Measurements from ENCODE around the gene RPP21.

RPP21 gene

DNA sequence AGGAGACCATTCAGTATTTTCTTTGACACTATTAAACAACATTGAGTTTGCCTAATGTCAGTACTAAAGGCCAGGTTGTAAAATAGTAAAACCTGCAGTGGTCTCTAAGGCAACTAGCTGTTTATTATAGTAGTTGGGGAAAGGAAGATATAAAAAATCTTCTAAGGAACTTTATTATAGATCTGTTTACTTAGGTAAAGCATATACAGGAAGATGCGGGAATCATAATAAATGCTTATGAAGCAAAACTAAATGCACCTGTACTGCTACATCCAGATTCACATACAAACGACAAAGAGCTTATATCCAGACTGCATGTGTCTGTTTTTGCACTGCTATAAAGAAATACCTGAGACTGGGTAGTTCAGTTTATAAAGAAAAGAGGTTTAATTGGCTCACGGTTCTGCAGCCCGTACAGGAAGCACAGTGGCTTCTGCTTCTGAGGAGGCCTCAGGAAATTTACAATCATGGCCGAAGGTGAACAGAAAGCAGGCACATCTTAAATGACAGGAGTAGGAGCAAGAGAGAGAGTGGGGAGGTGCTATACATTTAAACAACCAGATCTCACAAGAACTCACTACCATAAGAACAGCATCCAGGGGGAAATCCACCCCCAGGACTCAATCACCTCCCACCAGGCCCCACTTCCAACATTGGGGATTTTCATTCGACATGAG lies 26.9 kb upstream of the RPP21 start (continued):
- no peak for TF ChIP-seq ZNF19 (tag by site-specific recombination; IDR thresholded peaks at IDR 0.05; ENCODE audit: low read depth)
- TF ChIP-seq GFI1B (tag by site-specific recombination; IDR thresholded peaks at IDR 0.05), result no peak
- TF ChIP-seq SP7 (tag by site-specific recombination; IDR thresholded peaks at IDR 0.05), result no peak

DNA sequence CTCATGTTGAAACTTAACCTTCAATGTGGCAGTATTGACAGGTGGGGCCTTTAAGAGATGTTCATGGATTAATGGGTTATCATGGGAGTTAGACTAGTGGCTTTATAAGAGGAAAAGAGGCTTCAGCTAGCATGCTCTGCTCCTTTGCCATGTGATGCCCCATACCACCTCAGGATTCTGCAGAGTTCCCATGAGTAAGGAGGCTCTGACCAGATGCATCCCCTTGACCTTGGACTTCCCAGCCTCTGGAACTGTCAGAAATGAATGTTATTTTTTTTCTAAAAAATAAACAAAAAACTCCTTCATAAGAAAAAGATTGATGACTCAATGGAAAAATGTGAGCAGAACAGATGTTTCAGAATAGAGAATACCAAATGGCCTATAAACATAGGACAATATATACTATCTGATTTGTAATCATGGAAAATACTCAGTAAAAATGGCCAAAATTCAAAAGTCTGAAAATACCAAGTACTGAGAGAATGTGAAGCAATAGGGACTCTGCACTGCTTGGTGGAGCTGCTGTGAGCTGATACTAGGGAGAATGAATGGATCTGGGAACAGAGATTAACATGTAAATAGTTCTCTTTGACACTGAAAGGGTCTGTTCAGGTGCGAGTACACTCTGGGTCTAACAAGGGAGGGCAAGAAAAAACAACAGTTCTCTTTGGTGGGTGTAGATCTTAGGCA lies 25.7 kb upstream of the RPP21 start:
- Histone ChIP-seq H3K27ac (ENCODE audit: extremely low read depth, low read depth, low read length) (no peak overlapping the region), H3K36me3 (ENCODE audit: control insufficient read depth in 2 of 2, insufficient read depth in 1 of 2, low read length in 2 of 2) (peaks cover 0 to 28% of the 10 kb centered on the region in 2 experiments; a peak in 2 of 3 replicates)
- POLR2A ChIA-PET, result no interaction called here

DNA sequence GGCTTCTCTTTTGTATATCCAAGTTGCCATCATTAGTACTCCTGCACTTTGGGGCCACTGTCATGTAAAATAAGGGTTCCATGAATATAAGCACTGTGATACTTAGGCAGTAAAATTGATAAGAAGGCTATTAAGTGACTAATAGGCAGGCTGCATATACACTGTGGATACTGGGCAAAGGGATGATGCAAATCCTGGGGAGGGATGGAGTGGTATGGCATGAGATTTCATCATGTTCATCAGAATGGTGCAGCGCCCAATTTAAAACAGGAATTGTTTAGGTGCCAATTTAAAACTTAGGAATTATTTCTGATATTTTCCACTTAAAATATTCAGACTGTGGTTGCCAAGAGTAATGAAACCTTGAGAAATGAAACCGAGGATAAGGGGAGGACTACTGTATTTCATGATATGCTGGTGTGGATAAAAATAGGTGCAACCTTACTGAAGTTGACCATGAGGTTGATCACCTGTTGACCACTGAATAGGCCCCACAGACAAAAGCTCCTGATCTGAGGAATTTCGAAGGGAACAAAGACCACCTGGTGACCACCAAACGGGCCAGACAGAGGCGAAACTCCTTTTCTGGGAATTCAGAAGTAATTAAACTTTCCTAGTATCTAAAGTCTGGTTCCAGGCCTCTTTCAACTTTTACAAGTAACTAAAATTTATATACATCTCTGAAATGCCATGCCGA lies 23.1 kb upstream of the RPP21 start:
- H3K36me3 ChIP-seq (ENCODE audit: control insufficient read depth in 2 of 2, insufficient read depth in 1 of 2, low read length in 2 of 2), result peaks cover 0 to 9% of the 10 kb centered on the region in 2 experiments; a peak in 2 of 3 replicates
- H3K9me3 ChIP-seq (ENCODE audit: control insufficient read depth, insufficient read depth, low read depth, low read length), result no peaks in the 10 kb centered on the region
- no peak overlapping the region for H3K27ac ChIP-seq (ENCODE audit: extremely low read depth, low read depth, low read length)
- ChIA-PET CTCF (interaction anchor here (1.5 kb wide), 1 partner anchor 103 kb away, joined by 3 read pairs; no protein-coding TSS in a partner anchor), POLR2A (no interaction called here)
- peaks cover 10% of the 10 kb centered on the region; the same call in 1 of the 2 replicates for H3K4me1 ChIP-seq (ENCODE audit: control insufficient read depth, insufficient read depth, low read length)
- no peak overlapping the region for H3K4me3 ChIP-seq (ENCODE audit: low read depth, low read length)
- TF ChIP-seq, protein P1, sequence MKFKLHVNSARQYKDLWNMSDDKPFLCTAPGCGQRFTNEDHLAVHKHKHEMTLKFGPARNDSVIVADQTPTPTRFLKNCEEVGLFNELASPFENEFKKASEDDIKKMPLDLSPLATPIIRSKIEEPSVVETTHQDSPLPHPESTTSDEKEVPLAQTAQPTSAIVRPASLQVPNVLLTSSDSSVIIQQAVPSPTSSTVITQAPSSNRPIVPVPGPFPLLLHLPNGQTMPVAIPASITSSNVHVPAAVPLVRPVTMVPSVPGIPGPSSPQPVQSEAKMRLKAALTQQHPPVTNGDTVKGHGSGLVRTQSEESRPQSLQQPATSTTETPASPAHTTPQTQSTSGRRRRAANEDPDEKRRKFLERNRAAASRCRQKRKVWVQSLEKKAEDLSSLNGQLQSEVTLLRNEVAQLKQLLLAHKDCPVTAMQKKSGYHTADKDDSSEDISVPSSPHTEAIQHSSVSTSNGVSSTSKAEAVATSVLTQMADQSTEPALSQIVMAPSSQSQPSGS (tag by site-specific recombination; IDR thresholded peaks at IDR 0.05; ENCODE audit: low read depth), result no peak
- TF ChIP-seq, protein P2, sequence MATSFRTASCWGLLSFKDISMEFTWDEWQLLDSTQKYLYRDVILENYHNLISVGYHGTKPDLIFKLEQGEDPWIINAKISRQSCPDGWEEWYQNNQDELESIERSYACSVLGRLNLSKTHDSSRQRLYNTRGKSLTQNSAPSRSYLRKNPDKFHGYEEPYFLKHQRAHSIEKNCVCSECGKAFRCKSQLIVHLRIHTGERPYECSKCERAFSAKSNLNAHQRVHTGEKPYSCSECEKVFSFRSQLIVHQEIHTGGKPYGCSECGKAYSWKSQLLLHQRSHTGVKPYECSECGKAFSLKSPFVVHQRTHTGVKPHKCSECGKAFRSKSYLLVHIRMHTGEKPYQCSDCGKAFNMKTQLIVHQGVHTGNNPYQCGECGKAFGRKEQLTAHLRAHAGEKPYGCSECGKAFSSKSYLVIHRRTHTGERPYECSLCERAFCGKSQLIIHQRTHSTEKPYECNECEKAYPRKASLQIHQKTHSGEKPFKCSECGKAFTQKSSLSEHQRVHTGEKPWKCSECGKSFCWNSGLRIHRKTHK (tag by site-specific recombination; IDR thresholded peaks at IDR 0.05), result no peak
- TF ChIP-seq ZNF514 (tag by site-specific recombination; IDR thresholded peaks at IDR 0.05), result no peak
- TF ChIP-seq, protein P3, sequence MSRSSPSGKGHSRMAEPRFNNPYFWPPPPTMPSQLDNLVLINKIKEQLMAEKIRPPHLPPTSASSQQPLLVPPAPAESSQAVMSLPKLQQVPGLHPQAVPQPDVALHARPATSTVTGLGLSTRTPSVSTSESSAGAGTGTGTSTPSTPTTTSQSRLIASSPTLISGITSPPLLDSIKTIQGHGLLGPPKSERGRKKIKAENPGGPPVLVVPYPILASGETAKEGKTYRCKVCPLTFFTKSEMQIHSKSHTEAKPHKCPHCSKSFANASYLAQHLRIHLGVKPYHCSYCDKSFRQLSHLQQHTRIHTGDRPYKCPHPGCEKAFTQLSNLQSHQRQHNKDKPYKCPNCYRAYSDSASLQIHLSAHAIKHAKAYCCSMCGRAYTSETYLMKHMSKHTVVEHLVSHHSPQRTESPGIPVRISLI (tag by site-specific recombination; IDR thresholded peaks at IDR 0.05), result no peak
- TF ChIP-seq ZNF211 (tag by site-specific recombination; IDR thresholded peaks at IDR 0.05; ENCODE audit: low read depth), result no peak
- TF ChIP-seq, protein P4, sequence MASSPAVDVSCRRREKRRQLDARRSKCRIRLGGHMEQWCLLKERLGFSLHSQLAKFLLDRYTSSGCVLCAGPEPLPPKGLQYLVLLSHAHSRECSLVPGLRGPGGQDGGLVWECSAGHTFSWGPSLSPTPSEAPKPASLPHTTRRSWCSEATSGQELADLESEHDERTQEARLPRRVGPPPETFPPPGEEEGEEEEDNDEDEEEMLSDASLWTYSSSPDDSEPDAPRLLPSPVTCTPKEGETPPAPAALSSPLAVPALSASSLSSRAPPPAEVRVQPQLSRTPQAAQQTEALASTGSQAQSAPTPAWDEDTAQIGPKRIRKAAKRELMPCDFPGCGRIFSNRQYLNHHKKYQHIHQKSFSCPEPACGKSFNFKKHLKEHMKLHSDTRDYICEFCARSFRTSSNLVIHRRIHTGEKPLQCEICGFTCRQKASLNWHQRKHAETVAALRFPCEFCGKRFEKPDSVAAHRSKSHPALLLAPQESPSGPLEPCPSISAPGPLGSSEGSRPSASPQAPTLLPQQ (tag by site-specific recombination; IDR thresholded peaks at IDR 0.05), result peak; percentile 70
- TF ChIP-seq SCRT2 (tag by site-specific recombination; IDR thresholded peaks at IDR 0.05), result peak; percentile 81
- TF ChIP-seq ZNF610 (tag by site-specific recombination; IDR thresholded peaks at IDR 0.05; ENCODE audit: borderline replicate concordance), result no peak
- TF ChIP-seq ZNF626 (tag by site-specific recombination; IDR thresholded peaks at IDR 0.05), result no peak
- TF ChIP-seq, protein P5, sequence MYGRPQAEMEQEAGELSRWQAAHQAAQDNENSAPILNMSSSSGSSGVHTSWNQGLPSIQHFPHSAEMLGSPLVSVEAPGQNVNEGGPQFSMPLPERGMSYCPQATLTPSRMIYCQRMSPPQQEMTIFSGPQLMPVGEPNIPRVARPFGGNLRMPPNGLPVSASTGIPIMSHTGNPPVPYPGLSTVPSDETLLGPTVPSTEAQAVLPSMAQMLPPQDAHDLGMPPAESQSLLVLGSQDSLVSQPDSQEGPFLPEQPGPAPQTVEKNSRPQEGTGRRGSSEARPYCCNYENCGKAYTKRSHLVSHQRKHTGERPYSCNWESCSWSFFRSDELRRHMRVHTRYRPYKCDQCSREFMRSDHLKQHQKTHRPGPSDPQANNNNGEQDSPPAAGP (tag by site-specific recombination; IDR thresholded peaks at IDR 0.05), result no peak
- TF ChIP-seq ZNF776 (tag by site-specific recombination; IDR thresholded peaks at IDR 0.05; ENCODE audit: borderline replicate concordance), result no peak
- no peak for TF ChIP-seq ZNF792 (tag by site-specific recombination; IDR thresholded peaks at IDR 0.05)
- TF ChIP-seq ZNF23 (tag by site-specific recombination; IDR thresholded peaks at IDR 0.05; ENCODE audit: borderline replicate concordance), result no peak

More for the DNA sequence above, 25.7 kb upstream of the RPP21 start:
- Histone ChIP-seq H3K4me1 (ENCODE audit: control insufficient read depth, insufficient read depth, low read length) (peaks cover 8% of the 10 kb centered on the region; the same call in 1 of the 2 replicates), H3K9me3 (ENCODE audit: control insufficient read depth, insufficient read depth, low read depth, low read length) (no peaks in the 10 kb centered on the region), H3K4me3 (ENCODE audit: low read depth, low read length) (no peak overlapping the region)
- TF ChIP-seq WT1 (tag by site-specific recombination; IDR thresholded peaks at IDR 0.05), result no peak
- TF ChIP-seq ZBTB8A (tag by site-specific recombination; IDR thresholded peaks at IDR 0.05), result no peak
- no peak for TF ChIP-seq ZNF37A (tag by site-specific recombination; IDR thresholded peaks at IDR 0.05)
- no peak for TF ChIP-seq ZNF24 (tag by site-specific recombination; IDR thresholded peaks at IDR 0.05)
- TF ChIP-seq, protein P6, sequence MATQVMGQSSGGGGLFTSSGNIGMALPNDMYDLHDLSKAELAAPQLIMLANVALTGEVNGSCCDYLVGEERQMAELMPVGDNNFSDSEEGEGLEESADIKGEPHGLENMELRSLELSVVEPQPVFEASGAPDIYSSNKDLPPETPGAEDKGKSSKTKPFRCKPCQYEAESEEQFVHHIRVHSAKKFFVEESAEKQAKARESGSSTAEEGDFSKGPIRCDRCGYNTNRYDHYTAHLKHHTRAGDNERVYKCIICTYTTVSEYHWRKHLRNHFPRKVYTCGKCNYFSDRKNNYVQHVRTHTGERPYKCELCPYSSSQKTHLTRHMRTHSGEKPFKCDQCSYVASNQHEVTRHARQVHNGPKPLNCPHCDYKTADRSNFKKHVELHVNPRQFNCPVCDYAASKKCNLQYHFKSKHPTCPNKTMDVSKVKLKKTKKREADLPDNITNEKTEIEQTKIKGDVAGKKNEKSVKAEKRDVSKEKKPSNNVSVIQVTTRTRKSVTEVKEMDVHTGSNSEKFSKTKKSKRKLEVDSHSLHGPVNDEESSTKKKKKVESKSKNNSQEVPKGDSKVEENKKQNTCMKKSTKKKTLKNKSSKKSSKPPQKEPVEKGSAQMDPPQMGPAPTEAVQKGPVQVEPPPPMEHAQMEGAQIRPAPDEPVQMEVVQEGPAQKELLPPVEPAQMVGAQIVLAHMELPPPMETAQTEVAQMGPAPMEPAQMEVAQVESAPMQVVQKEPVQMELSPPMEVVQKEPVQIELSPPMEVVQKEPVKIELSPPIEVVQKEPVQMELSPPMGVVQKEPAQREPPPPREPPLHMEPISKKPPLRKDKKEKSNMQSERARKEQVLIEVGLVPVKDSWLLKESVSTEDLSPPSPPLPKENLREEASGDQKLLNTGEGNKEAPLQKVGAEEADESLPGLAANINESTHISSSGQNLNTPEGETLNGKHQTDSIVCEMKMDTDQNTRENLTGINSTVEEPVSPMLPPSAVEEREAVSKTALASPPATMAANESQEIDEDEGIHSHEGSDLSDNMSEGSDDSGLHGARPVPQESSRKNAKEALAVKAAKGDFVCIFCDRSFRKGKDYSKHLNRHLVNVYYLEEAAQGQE (tag by site-specific recombination; IDR thresholded peaks at IDR 0.05), result no peak
- CTCF ChIA-PET, result no interaction called here
